HT1080 (cell line): ENCODE results near the gene KLHDC10. TPM values are rescaled to one million over a fixed set of nuclear protein-coding genes. Genes with fewer than 3 reads are reported as not detected.
"Not testable (repeated sequence)": the region's sequence is repeated elsewhere in the genome, so short reads cannot be mapped to it uniquely, and the experiment has no call there.

Source experiments
- DNase-seq: peaks from one replicate; pipeline ENCODE4 v3.0.0-alpha.2; 2015; ENCODE audit warnings: low read depth
- small RNA-seq: library from RNA; depleted of rRNA; stranded (forward); fragments of <200 nt; gene quantifications from one replicate; pipeline ENCODE3, GENCODE V24; 2014
- total RNA-seq: library from RNA; depleted of rRNA; stranded (reverse); fragments of >200 nt; shearing (Covaris generic); gene quantifications from 2 replicates; pipeline ENCODE4 v1.2.3, GENCODE V29; 2014; rRNA removed

Gene KLHDC10
- total RNA-seq, 1 experiment from 2014 or later = 13.1 TPM

- DNase-seq = no peak
These were observed 83.8 kb downstream of the KLHDC10 start for GRCh38 chr7:130154131-130154500.

- DNase-seq = no peak
These were observed 84.4 kb downstream of the KLHDC10 start for GRCh38 chr7:130154501-130155317.

DNA sequence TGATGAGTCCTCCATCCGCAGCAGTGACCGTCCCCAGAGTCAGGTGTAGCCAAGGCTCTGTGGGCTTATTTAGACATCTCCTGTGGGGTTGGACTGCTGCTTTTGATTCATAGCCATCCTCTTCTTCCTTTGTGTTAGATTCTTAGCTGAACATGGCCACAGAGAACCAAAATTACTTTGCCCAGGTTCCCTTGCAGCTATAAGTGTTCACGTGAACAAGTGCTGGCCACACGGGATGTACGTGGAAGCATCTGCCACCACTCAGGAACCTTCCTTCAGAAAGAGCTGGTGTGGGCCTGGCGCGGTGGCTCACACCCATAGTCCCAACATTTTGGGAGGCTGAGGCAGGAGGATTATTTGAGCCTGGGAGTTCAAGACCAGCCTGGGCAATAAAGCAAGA is 85.8 kb downstream of the KLHDC10 start:
- DNase-seq = no peak

GRCh38 chr7:130157700-130158099 is 87.4 kb downstream of the KLHDC10 start:
- no peak for DNase-seq

GRCh38 chr7:130160023-130160422 is 89.7 kb downstream of the KLHDC10 start:
- no peak for DNase-seq

GRCh38 chr7:130160455-130160854 is 90.1 kb downstream of the KLHDC10 start:
- no peak for DNase-seq

- DNase-seq = no peak
These were observed 91.9 kb downstream of the KLHDC10 start for GRCh38 chr7:130162196-130162595.

- no peak for DNase-seq
These were observed 104.1 kb downstream of the KLHDC10 start for GRCh38 chr7:130174237-130174959.

GRCh38 chr7:130178251-130178650 is 107.9 kb downstream of the KLHDC10 start:
- no peak for DNase-seq

DNA sequence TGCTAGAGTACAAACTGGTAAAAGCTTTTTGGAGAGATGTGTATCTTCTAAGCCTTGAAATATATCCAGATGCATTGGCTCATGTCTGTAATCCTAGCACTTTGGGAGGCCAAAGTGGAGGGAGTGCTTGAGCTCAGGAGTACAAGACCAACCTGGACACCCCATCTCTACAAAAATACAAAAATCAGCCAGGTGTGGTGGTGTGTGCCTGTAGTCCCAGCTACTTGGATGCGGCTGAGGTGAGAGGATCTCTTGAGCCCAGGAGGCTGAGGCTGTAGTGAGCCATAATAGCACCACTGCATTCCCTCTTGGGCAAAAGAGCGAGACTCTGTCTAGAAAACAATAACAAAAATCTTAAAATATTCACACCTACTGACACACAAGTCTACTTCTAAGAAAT is 109.3 kb downstream of the KLHDC10 start:
- DNase-seq = no peak

GRCh38 chr7:130180571-130181262 is 110.4 kb downstream of the KLHDC10 start:
- peak; percentile 26 for DNase-seq

- no peak for DNase-seq
These were observed 110.9 kb downstream of the KLHDC10 start for GRCh38 chr7:130181263-130181605.

DNA sequence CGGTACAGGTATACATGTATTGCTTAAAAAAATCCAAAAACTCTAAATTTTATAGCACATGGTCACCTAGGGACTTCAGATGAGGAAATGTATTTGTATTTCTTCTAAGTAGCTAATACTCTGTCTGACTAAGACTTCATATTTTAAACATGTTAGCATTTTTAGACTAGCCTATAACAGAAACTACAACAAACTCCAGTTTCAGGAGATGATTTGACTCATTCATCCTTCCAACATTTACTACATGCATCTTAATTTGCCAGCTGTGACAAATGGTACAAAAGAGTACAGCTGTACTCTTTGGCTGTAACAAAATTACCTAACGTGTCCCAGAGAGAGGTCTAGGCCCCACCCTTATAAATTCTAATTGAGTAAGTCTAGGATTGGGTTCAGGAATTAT is 112.7 kb downstream of the KLHDC10 start:
- DNase-seq = no peak

DNA sequence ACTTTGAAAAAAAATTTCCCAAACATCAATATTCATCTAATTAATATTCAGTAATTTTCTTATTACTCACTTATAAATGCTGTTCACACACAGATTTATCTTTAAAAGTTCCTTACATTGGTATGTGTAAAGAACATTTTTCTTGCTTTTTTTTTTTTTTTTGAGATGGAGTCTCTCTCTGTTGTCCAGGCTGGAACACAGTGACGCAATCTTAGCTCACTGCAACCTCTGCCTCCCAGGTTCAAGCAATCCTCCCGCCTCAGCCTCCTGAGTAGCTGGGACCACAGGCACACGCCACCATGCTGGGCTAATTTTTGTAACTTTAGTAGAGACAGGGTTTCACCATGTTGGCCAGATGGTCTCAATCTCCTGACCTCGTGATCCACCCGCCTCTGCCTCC is 114.0 kb downstream of the KLHDC10 start:
- not testable (repeated sequence) for DNase-seq

Small RNAs within 50 kb of the gene (small RNA-seq; reads per million reads assigned to genes)
- gene RNA5SP245 = not detected

Other genes starting within 250 kb of the KLHDC10 start
- 44.8 and 48.6 TPM in 2 replicates for gene UBE2H, start 117.6 kb upstream of the KLHDC10 start, total RNA-seq
- 35.0 and 35.2 TPM in 2 replicates for gene ZC3HC1, start 19.2 kb upstream of the KLHDC10 start, total RNA-seq
- 16.6 and 18.2 TPM in 2 replicates for gene TMEM209, start 134.9 kb downstream of the KLHDC10 start, total RNA-seq
- not detected in 2 replicates for gene SSMEM1, start 137.3 kb downstream of the KLHDC10 start, total RNA-seq
- not detected in 2 replicates for gene CPA2, start 196.3 kb downstream of the KLHDC10 start, total RNA-seq
- gene CPA4, start 222.6 kb downstream of the KLHDC10 start, total RNA-seq = 25.9 and 29.9 TPM in 2 replicates